IPS-18a (cell line): Measurements from ENCODE around the gene SLC5A4.

ENCODE experiments used
- H3K27ac ChIP-seq: one replicate; pipeline ENCODE4 v1.5.1; 2013; ENCODE audit warnings: low read length
- H3K27me3 ChIP-seq: one replicate; pipeline ENCODE4 v1.6.1; 2013; ENCODE audit warnings: mild to moderate bottlenecking, low read length; ENCODE audit not compliant: control insufficient read depth, insufficient read depth
- H3K36me3 ChIP-seq: one replicate; pipeline ENCODE4 v1.6.1; 2013; ENCODE audit warnings: low read depth, low read length; ENCODE audit not compliant: control insufficient read depth
- H3K4me1 ChIP-seq: one replicate; pipeline ENCODE4 v1.6.1; 2013; ENCODE audit warnings: low read depth, low read length; ENCODE audit not compliant: control insufficient read depth
- H3K4me3 ChIP-seq: one replicate; pipeline ENCODE4 v1.5.1; 2013; ENCODE audit warnings: low read length
- H3K9ac ChIP-seq: one replicate; pipeline ENCODE4 v1.6.1; 2013; ENCODE audit warnings: mild to moderate bottlenecking, low read length, moderate library complexity
- H3K9me3 ChIP-seq: one replicate; pipeline ENCODE4 v1.6.1; 2013; ENCODE audit warnings: low read depth, low read length; ENCODE audit not compliant: control insufficient read depth

SLC5A4 gene

DNA sequence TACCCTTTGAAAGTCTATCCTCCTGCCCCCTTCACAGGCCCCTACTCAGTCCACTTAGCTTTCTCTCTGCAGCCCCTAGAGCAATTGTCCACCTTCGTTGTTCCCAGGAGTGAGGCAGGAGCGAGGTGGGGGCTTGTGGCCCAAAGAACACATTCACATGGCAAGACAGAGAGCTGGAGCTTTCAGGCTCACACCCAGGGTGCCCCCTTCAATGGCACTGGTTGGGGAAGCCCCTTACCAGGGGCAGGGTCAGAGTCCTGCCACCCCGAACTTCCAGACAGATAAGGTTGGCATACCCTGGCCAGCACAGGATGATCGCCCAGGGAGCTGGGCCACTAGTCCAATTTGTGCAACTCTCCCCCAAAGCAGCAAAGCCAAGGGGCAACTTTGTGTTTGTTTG lies 6.2 kb upstream of the SLC5A4 start:
- no peak overlapping the region for H3K4me3 ChIP-seq

DNA sequence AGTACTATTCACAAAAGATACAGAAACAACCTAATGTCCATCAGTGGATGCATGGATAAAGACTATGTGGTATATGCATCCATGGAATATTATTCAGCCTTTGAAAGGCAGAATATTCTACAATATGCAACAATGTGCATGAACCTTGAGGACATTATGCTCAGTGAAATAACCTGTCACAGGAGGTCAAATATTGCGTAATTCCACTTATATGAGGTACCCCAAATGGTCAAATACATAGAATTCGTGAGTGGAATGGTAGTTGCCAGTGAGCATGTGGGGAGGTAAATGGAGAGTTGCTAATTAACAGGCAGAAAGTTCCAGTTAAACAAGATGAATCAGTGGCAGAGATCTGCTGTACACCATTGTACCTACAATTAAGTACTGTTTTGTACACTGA lies 3.6 kb upstream of the SLC5A4 start:
- Histone ChIP-seq H3K4me3 (no peak overlapping the region), H3K27me3 (no peaks in the 10 kb centered on the region), H3K4me1 (no peaks in the 10 kb centered on the region), H3K36me3 (no peaks in the 10 kb centered on the region), H3K27ac (no peak overlapping the region), H3K9ac (no peak overlapping the region), H3K9me3 (no peaks in the 10 kb centered on the region)

More for the DNA sequence above, 6.2 kb upstream of the SLC5A4 start:
- Histone ChIP-seq H3K9ac (no peak overlapping the region), H3K27me3 (no peaks in the 10 kb centered on the region), H3K36me3 (no peaks in the 10 kb centered on the region), H3K4me1 (no peaks in the 10 kb centered on the region), H3K27ac (no peak overlapping the region), H3K9me3 (no peaks in the 10 kb centered on the region)

- Histone ChIP-seq H3K27ac (no peak overlapping the region), H3K27me3 (no peaks in the 10 kb centered on the region), H3K4me1 (no peaks in the 10 kb centered on the region), H3K36me3 (no peaks in the 10 kb centered on the region), H3K9me3 (no peaks in the 10 kb centered on the region), H3K4me3 (no peak overlapping the region), H3K9ac (no peak overlapping the region)
These were observed 579 bp upstream of the SLC5A4 start for GRCh38 chr22:32255726-32256125.

- Histone ChIP-seq H3K9me3 (no peaks in the 10 kb centered on the region), H3K4me3 (no peak overlapping the region), H3K4me1 (no peaks in the 10 kb centered on the region), H3K9ac (no peak overlapping the region), H3K27ac (no peak overlapping the region), H3K36me3 (no peaks in the 10 kb centered on the region), H3K27me3 (no peaks in the 10 kb centered on the region)
These were observed 5.9 kb downstream of the SLC5A4 start for GRCh38 chr22:32249231-32249630.

DNA sequence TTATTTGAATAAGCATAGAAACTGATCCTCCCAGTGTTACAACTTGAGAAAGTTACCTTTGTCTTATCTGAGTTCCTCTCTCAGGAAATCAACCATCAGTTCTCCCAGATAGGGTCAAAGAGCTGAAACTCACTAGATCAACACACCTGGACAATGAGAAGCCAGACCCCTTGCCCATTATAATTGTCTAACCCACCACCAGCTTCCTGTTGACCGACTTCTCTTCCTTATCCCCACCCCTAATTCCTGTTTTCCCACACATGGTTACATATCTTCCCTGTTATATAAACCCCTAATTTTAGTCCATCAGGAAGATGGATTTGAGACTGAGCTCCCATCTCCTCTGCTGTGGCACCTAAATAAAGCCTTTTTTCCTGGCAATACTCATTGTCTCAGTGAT lies 6.9 kb downstream of the SLC5A4 start:
- no peaks in the 10 kb centered on the region for H3K9me3 ChIP-seq
- H3K36me3 ChIP-seq = no peaks in the 10 kb centered on the region
- H3K4me3 ChIP-seq = no peak overlapping the region
- no peak overlapping the region for H3K27ac ChIP-seq
- no peak overlapping the region for H3K9ac ChIP-seq
- H3K27me3 ChIP-seq = no peaks in the 10 kb centered on the region
- no peaks in the 10 kb centered on the region for H3K4me1 ChIP-seq

- Histone ChIP-seq H3K27me3 (no peaks in the 10 kb centered on the region), H3K36me3 (no peaks in the 10 kb centered on the region), H3K9ac (no peak overlapping the region), H3K4me1 (no peaks in the 10 kb centered on the region), H3K27ac (no peak overlapping the region), H3K9me3 (no peaks in the 10 kb centered on the region), H3K4me3 (no peak overlapping the region)
These were observed 9.0 kb downstream of the SLC5A4 start for GRCh38 chr22:32246166-32246565.

- no peaks in the 10 kb centered on the region for H3K4me1 ChIP-seq
- no peaks in the 10 kb centered on the region for H3K36me3 ChIP-seq
- H3K9me3 ChIP-seq = no peaks in the 10 kb centered on the region
- no peak overlapping the region for H3K27ac ChIP-seq
- no peak overlapping the region for H3K4me3 ChIP-seq
- no peak overlapping the region for H3K9ac ChIP-seq
- no peaks in the 10 kb centered on the region for H3K27me3 ChIP-seq
These were observed 10.1 kb downstream of the SLC5A4 start for GRCh38 chr22:32245042-32245441.

DNA sequence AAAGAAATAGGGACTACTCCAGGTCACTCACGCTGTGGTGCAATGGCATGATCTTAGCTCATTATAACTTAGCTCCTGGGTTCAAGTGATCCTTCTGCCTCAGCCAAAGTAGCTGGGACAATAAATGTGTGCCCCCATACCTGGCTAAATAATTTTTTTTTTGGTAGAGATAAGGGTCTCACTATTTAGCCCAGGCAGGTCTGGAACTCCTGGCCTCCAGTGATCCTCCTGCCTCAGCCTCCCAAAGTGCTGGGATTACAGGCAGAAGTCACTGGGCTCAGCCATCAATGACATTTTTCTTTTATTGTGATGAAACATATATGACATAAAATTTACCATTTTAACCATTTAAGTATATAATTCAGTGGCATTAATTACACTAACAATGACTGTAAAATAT lies 10.6 kb downstream of the SLC5A4 start:
- Histone ChIP-seq H3K4me1 (no peaks in the 10 kb centered on the region), H3K9me3 (no peaks in the 10 kb centered on the region), H3K4me3 (no peak overlapping the region)

GRCh38 chr22:32240461-32240860 lies 14.7 kb downstream of the SLC5A4 start:
- no peaks in the 10 kb centered on the region for H3K9me3 ChIP-seq
- H3K4me1 ChIP-seq = peaks cover 5% of the 10 kb centered on the region
- no peaks in the 10 kb centered on the region for H3K36me3 ChIP-seq
- H3K27ac ChIP-seq = no peak overlapping the region
- no peaks in the 10 kb centered on the region for H3K27me3 ChIP-seq
- no peak overlapping the region for H3K9ac ChIP-seq
- no peak overlapping the region for H3K4me3 ChIP-seq

More for the DNA sequence above, 10.6 kb downstream of the SLC5A4 start:
- H3K9ac ChIP-seq = no peak overlapping the region
- no peaks in the 10 kb centered on the region for H3K27me3 ChIP-seq
- H3K36me3 ChIP-seq = no peaks in the 10 kb centered on the region
- no peak overlapping the region for H3K27ac ChIP-seq

DNA sequence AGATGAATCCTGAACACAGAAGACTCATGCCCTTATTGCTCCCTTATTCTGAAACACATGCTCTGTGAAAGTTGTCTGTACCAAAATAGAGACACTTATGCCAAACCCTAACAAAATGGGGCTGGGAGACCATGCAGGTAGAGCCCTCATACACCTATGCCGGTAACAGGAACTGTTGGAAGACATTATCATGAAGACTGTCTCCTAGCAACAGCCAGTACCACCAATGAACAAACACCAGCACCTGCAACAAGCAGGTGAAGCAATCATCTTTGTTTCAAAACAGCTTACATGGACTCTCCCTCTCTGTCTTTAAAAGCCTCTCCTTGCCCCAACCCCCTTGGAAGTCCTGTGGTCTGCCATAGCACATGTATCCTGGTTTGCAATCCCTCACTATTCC lies 17.2 kb downstream of the SLC5A4 start:
- H3K36me3 ChIP-seq = no peaks in the 10 kb centered on the region
- no peak overlapping the region for H3K9ac ChIP-seq
- no peaks in the 10 kb centered on the region for H3K27me3 ChIP-seq
- no peak overlapping the region for H3K27ac ChIP-seq
- no peaks in the 10 kb centered on the region for H3K9me3 ChIP-seq
- peaks cover 5% of the 10 kb centered on the region for H3K4me1 ChIP-seq
- no peak overlapping the region for H3K4me3 ChIP-seq

DNA sequence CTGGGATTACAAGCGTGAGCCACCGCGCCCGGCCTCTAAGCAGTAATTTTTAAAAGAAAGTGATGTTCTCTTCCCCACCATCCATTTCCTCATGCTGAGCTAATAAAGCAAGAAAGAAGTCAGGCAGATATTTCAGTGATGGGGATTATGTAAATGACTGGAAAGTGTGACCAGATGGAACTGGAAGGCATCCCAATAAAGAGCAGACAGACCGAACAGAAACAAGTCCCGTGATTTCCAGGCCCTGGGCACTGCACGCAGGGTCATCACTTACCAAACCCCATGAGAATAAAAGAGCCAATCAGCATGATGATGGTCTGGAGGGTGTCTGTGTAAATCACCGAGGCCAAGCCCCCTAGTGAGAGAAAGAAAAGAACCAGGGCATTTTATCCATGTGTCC lies 18.2 kb downstream of the SLC5A4 start:
- no peaks in the 10 kb centered on the region for H3K27me3 ChIP-seq
- H3K4me1 ChIP-seq = peaks cover 5% of the 10 kb centered on the region
- no peaks in the 10 kb centered on the region for H3K36me3 ChIP-seq
- no peak overlapping the region for H3K4me3 ChIP-seq
- no peaks in the 10 kb centered on the region for H3K9me3 ChIP-seq
- no peak overlapping the region for H3K27ac ChIP-seq
- H3K9ac ChIP-seq = no peak overlapping the region

DNA sequence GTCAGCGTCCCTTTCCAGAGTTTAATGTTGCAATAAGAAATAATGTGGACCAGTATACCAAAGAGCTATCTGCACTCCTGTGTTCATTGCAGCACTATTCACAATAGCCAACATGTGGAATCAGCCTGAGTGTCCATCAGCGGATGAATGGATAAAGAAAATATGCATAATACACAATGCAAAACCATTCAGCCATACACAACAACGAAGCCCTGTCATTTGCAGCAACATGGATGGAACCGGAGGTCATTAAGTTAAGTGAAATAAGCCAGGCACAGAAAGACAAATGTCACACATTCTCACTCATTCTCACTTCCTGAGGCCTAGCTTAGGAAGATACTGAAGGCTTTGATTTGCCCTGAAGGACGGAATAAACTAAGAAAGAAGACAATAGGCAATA lies 22.1 kb downstream of the SLC5A4 start:
- H3K27ac ChIP-seq = no peak overlapping the region
- no peak overlapping the region for H3K9ac ChIP-seq
- H3K4me3 ChIP-seq = no peak overlapping the region
- H3K36me3 ChIP-seq = no peaks in the 10 kb centered on the region
- peaks cover 5% of the 10 kb centered on the region for H3K4me1 ChIP-seq
- no peaks in the 10 kb centered on the region for H3K27me3 ChIP-seq
- no peaks in the 10 kb centered on the region for H3K9me3 ChIP-seq
